WERI-Rb-1 (cell line): ENCODE results near the gene TRIM62.

Experiments used
- DNase-seq: peaks from one replicate; pipeline ENCODE4 v3.0.0-alpha.2; 2020
- H3K27ac ChIP-seq: fragments of 250-450 bp; sonication (Bioruptor Pico); 2 replicates; pipeline ENCODE4 v1.5.1; 2020; ENCODE audit warnings: mild to moderate bottlenecking, moderate library complexity
- H3K27me3 ChIP-seq: fragments of 250-450 bp; sonication (Bioruptor Pico); 2 replicates; pipeline ENCODE4 v1.5.1; 2021; ENCODE audit warnings: mild to moderate bottlenecking, low read depth, moderate library complexity; ENCODE audit not compliant: insufficient read depth, severe bottlenecking
- H3K36me3 ChIP-seq: fragments of 250-450 bp; sonication (Bioruptor Pico); 2 replicates; pipeline ENCODE4 v1.5.1; 2020; ENCODE audit warnings: mild to moderate bottlenecking, moderate library complexity
- H3K4me3 ChIP-seq: 2 replicates; pipeline ENCODE4 v1.5.1; 2011; ENCODE audit warnings: low read depth, mild to moderate bottlenecking, control low read depth, low read length
- H3K9me3 ChIP-seq: fragments of 250-450 bp; sonication (Bioruptor Pico); 2 replicates; pipeline ENCODE4 v1.5.1; 2021; ENCODE audit warnings: mild to moderate bottlenecking, moderate library complexity; ENCODE audit not compliant: severe bottlenecking
- CTCF ChIP-seq: IDR thresholded peaks from 2 replicates; pipeline ENCODE4 v1.5.1; 2011; ENCODE audit warnings: low read depth, mild to moderate bottlenecking, control low read depth, inconsistent platforms, low read length

Gene TRIM62

GRCh38 chr1:33195556-33195955 lies 13.7 kb upstream of the TRIM62 start:
- H3K36me3 ChIP-seq: no peaks in the 10 kb centered on the region
- no peak overlapping the region for H3K4me3 ChIP-seq
- H3K27me3 ChIP-seq: no peaks in the 10 kb centered on the region
- no peak for DNase-seq
- H3K9me3 ChIP-seq: no peaks in the 10 kb centered on the region
- H3K27ac ChIP-seq: no peak overlapping the region
- TF ChIP-seq CTCF: no peak

GRCh38 chr1:33191731-33192275 lies 10.0 kb upstream of the TRIM62 start:
- no peak for DNase-seq
- H3K4me3 ChIP-seq: no peak overlapping the region

GRCh38 chr1:33190701-33191100 lies 8.9 kb upstream of the TRIM62 start:
- Histone ChIP-seq H3K27ac (no peak overlapping the region), H3K4me3 (no peak overlapping the region), H3K36me3 (no peaks in the 10 kb centered on the region), H3K9me3 (peaks cover 2% of the 10 kb centered on the region), H3K27me3 (no peaks in the 10 kb centered on the region)
- no peak for TF ChIP-seq CTCF
- no peak for DNase-seq

More at GRCh38 chr1:33191731-33192275, 10.0 kb upstream of the TRIM62 start:
- Histone ChIP-seq H3K27me3 (no peaks in the 10 kb centered on the region), H3K27ac (no peak overlapping the region), H3K9me3 (peaks cover 2% of the 10 kb centered on the region), H3K36me3 (no peaks in the 10 kb centered on the region)
- no peak for TF ChIP-seq CTCF

- Histone ChIP-seq H3K36me3 (no peaks in the 10 kb centered on the region), H3K4me3 (no peak overlapping the region), H3K27me3 (no peaks in the 10 kb centered on the region), H3K9me3 (peaks cover 2% of the 10 kb centered on the region), H3K27ac (0 out of 2 replicates have a peak overlapping the region, but pooled peaks have one; percentile 7)
- no peak for TF ChIP-seq CTCF
- peak; percentile 64 for DNase-seq
These were observed 6.9 kb upstream of the TRIM62 start for GRCh38 chr1:33188572-33189275.

GRCh38 chr1:33186936-33187335 lies 5.1 kb upstream of the TRIM62 start:
- Histone ChIP-seq H3K36me3 (no peaks in the 10 kb centered on the region), H3K4me3 (no peak overlapping the region), H3K27ac (no peak overlapping the region), H3K27me3 (no peaks in the 10 kb centered on the region), H3K9me3 (peaks cover 2% of the 10 kb centered on the region)
- no peak for DNase-seq
- TF ChIP-seq CTCF: no peak
